Fibroblast of lung (primary cell): ENCODE results near the gene PPP1R1B.

Experiments used
- EZH2 ChIP-seq: IDR thresholded peaks from 2 replicates; pipeline ENCODE4 v1.5.1; 2012; ENCODE audit warnings: low read length, control low read depth, mild to moderate bottlenecking; ENCODE audit errors: missing control alignments
- TF ChIP-seq, protein P1 (sequence below), 2 donors: IDR thresholded peaks in 1 of 2; conservative IDR thresholded peaks in 1 of 2; 1 replicate in 1 of 2; 2 replicates in 1 of 2; pipeline ENCODE4 v1.5.1; 2011 to 2012; ENCODE audit warnings: low read length in 2 of 2, control low read depth in 1 of 2, inconsistent platforms in 1 of 2, low read depth in 1 of 2, mild to moderate bottlenecking in 1 of 2

DNA sequence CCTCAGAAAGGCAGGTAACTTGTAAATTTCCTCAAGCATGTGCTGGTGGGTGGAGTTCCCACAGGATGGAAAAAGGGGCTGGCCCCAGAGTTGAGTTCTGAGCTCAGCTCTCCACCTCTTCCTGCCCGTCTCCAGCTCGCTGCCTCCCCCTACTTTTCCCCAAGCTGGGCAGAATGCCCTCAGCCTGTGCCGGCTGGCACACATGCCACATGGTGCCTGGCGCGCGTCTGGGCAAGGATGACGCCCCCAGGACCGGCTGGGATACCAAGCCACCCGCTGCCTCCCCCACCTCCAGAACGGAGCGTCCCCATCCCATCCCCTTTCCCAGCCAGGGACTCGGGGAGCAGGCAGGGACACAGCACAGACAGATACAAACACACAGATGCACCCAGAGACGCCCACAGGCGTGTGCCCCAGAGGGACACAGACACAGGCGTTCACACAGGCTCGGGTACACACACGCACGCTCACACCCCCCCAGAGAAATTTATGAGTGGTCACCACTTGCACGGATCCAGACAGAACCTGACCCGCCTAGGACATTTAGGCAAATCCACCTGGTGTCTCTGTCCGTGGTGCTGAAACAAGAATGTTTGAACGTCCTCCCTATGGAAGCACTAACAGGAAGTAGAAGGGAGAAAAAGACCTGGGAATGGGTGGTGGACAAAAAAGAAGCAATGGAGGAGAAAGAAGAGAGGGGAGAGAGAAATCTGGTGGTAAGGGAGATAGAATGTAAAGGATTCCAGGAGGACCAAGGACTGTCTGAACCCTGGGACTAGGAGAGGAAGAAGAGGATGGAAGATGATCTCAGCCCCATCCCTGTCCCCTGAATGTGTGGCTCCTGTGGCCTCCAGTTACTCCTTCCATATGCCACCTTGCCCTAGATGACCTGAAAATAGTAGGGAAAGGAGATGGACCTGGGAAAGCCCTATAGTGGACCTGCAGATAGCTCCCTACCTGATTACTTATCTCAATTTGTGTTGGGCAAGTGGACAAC, 34.5 kb upstream of the PPP1R1B start:
- TF ChIP-seq, protein P1, sequence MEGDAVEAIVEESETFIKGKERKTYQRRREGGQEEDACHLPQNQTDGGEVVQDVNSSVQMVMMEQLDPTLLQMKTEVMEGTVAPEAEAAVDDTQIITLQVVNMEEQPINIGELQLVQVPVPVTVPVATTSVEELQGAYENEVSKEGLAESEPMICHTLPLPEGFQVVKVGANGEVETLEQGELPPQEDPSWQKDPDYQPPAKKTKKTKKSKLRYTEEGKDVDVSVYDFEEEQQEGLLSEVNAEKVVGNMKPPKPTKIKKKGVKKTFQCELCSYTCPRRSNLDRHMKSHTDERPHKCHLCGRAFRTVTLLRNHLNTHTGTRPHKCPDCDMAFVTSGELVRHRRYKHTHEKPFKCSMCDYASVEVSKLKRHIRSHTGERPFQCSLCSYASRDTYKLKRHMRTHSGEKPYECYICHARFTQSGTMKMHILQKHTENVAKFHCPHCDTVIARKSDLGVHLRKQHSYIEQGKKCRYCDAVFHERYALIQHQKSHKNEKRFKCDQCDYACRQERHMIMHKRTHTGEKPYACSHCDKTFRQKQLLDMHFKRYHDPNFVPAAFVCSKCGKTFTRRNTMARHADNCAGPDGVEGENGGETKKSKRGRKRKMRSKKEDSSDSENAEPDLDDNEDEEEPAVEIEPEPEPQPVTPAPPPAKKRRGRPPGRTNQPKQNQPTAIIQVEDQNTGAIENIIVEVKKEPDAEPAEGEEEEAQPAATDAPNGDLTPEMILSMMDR (conservative IDR thresholded peaks at IDR 0.05 in 1 of 2, IDR thresholded peaks at IDR 0.05 in 1 of 2; ENCODE audit: low read depth in 1 of 2, low read length in 2 of 2) = no peak
- no peak for TF ChIP-seq EZH2
